HepG2 (cell line): ENCODE measurements around the gene AREL1. TPM values are rescaled to one million over a fixed set of nuclear protein-coding genes. Genes with fewer than 3 reads are reported as not detected.

Source experiments
- ATAC-seq: fragments of 200-7000 bp; cut with Tn5 transposase; 3 replicates; pipeline ENCODE4 v1.9.1; 2020; ENCODE audit warnings: mild to moderate bottlenecking, moderate library complexity
- BruUV-seq: library from RNA; stranded (reverse); fragments of 400-500 nt; replicated peaks from 2 replicates; lab custom pipeline; 2021; lab: Mats Ljungman, UMichigan
- CTCF ChIA-PET: fragments of 300-600 bp; formaldehyde crosslinking; extraction: SDS; loops from one replicate; lab custom pipeline; 2021; ENCODE audit warnings: low total read pairs, inconsistent platforms, low intra/inter-chr PET ratio; lab: Yijun Ruan, JAX
- POLR2A ChIA-PET: fragments of 350-600 bp; sonication (Branson Sonifier 250); formaldehyde crosslinking; loops from one replicate; lab custom pipeline; 2020; ENCODE audit warnings: antibody characterized with exemption, inconsistent platforms; lab: Yijun Ruan, JAX
- DNase-seq: peaks from one replicate; pipeline ENCODE4 v3.0.0-alpha.2; 2015; ENCODE audit warnings: low spot score
- FAIRE-seq: peaks from 3 replicates; lab custom pipeline; 2011; peaks lifted over from hg19 to GRCh38; lab: Jason Lieb, UNC
- H2AFZ ChIP-seq: one replicate; pipeline ENCODE4 v1.6.1; 2011; ENCODE audit warnings: low read length, inconsistent platforms
- H3K27ac ChIP-seq: fragments of 300-600 bp; 3 replicates; pipeline ENCODE4 v1.8.0; 2011; ENCODE audit warnings: mixed run types, mild to moderate bottlenecking, mixed read lengths, low read length, inconsistent platforms; ENCODE audit not compliant: insufficient read depth; ENCODE audit errors: extremely low read length
- H3K27me3 ChIP-seq, 2 experiments: fragments of 200-600 bp in 1 of 2; 2 replicates in 1 of 2; 3 replicates in 1 of 2; pipeline versions ENCODE4 v1.6.0 to v1.8.0; 2011; ENCODE audit warnings: low read length in 2 of 2, mild to moderate bottlenecking in 2 of 2, moderate library complexity in 2 of 2, inconsistent platforms in 1 of 2; ENCODE audit not compliant: insufficient read depth in 2 of 2, control insufficient read depth in 1 of 2
- H3K36me3 ChIP-seq, 2 experiments: fragments of 200-600 bp in 1 of 2; replicated peaks in 1 of 2; 2 replicates in 1 of 2; 3 replicates in 1 of 2; pipeline versions ENCODE4 v1.5.1 to v1.8.0; 2011; ENCODE audit warnings: low read length in 2 of 2, inconsistent platforms in 1 of 2; ENCODE audit not compliant: insufficient read depth in 2 of 2, control insufficient read depth in 1 of 2
- H3K4me1 ChIP-seq: 2 replicates; pipeline ENCODE4 v1.5.1; 2012; ENCODE audit warnings: low read length, inconsistent platforms; ENCODE audit not compliant: insufficient read depth
- H3K4me2 ChIP-seq: 2 replicates; pipeline ENCODE4 v1.6.0; 2011; ENCODE audit warnings: low read depth, low read length, inconsistent platforms
- H3K4me3 ChIP-seq, 3 experiments: fragments of 200-600 bp in 1 of 3; sonication (generic), shearing (Covaris generic) in 1 of 3; replicated peaks in 1 of 3; 2 replicates each; pipeline ENCODE4 v1.5.1; 2011 to 2016; ENCODE audit warnings: low read length in 3 of 3, inconsistent platforms in 2 of 3, low read depth in 2 of 3, mild to moderate bottlenecking in 2 of 3, control low read depth in 1 of 3, mixed read lengths in 1 of 3; ENCODE audit not compliant: insufficient read depth in 1 of 3
- H3K79me2 ChIP-seq: one replicate; pipeline ENCODE4 v1.6.1; 2011; ENCODE audit warnings: low read length, inconsistent platforms; ENCODE audit not compliant: insufficient read depth
- H3K9ac ChIP-seq: 2 replicates; pipeline ENCODE4 v1.6.0; 2011; ENCODE audit warnings: mild to moderate bottlenecking, low read depth, low read length, inconsistent platforms; ENCODE audit not compliant: insufficient read depth
- H3K9me3 ChIP-seq: 2 replicates; pipeline ENCODE4 v1.5.1; 2012; ENCODE audit warnings: mild to moderate bottlenecking, low read length
- H4K20me1 ChIP-seq: 2 replicates; pipeline ENCODE4 v1.6.0; 2011; ENCODE audit warnings: inconsistent platforms, mild to moderate bottlenecking, low read length, moderate library complexity; ENCODE audit not compliant: insufficient read depth
- IRF9 ChIP-seq: sonication (generic); formaldehyde crosslinking; IDR thresholded peaks from 2 replicates; pipeline ENCODE4 v1.8.0; 2022; ENCODE audit warnings: missing genetic modification reagents, mild to moderate bottlenecking, borderline replicate concordance
- MNT ChIP-seq: fragments of 450-650 bp; IDR thresholded peaks from 2 replicates; pipeline ENCODE4 v1.6.1; 2016
- NCOA5 ChIP-seq: sonication (generic); formaldehyde crosslinking; IDR thresholded peaks from 2 replicates; pipeline ENCODE4 v1.4.0; 2020; ENCODE audit warnings: missing genetic modification reagents
- NFRKB ChIP-seq: fragments of 450-650 bp; IDR thresholded peaks from 2 replicates; pipeline ENCODE4 v1.6.1; 2017
- RAD51 ChIP-seq: fragments of 450-650 bp; IDR thresholded peaks from 2 replicates; pipeline ENCODE4 v1.6.1; 2016; ENCODE audit warnings: borderline replicate concordance
- SMARCC2 ChIP-seq: fragments of 450-650 bp; IDR thresholded peaks from 2 replicates; pipeline ENCODE4 v1.6.1; 2017; ENCODE audit warnings: antibody characterized with exemption, mild to moderate bottlenecking
- SPEN ChIP-seq: sonication (generic); formaldehyde crosslinking; IDR thresholded peaks from 2 replicates; pipeline ENCODE4 v1.5.1; 2020; ENCODE audit warnings: low read depth, mild to moderate bottlenecking, missing genetic modification reagents
- ZBTB4 ChIP-seq: sonication (generic); formaldehyde crosslinking; IDR thresholded peaks from 2 replicates; pipeline ENCODE4 v1.4.0; 2020; ENCODE audit warnings: missing genetic modification reagents, mild to moderate bottlenecking, borderline replicate concordance
- ZFAT ChIP-seq: sonication (generic); formaldehyde crosslinking; conservative IDR thresholded peaks from 2 replicates; pipeline ENCODE4 v1.8.1; 2023; ENCODE audit warnings: missing genetic modification reagents, inconsistent platforms
- ZFP41 ChIP-seq: sonication (generic); formaldehyde crosslinking; IDR thresholded peaks from 2 replicates; pipeline ENCODE4 v1.4.0; 2020; ENCODE audit warnings: mild to moderate bottlenecking, missing genetic modification reagents, borderline replicate concordance
- ZNF20 ChIP-seq: sonication (generic); formaldehyde crosslinking; IDR thresholded peaks from 2 replicates; pipeline ENCODE4 v1.4.0; 2020; ENCODE audit warnings: mild to moderate bottlenecking, moderate library complexity, missing genetic modification reagents
- ZNF224 ChIP-seq: sonication (generic); formaldehyde crosslinking; IDR thresholded peaks from 2 replicates; pipeline ENCODE4 v1.5.0; 2020; ENCODE audit warnings: mild to moderate bottlenecking, missing genetic modification reagents
- ZNF431 ChIP-seq: sonication (generic); formaldehyde crosslinking; IDR thresholded peaks from 2 replicates; pipeline ENCODE4 v1.9.0; 2022; ENCODE audit warnings: missing genetic modification reagents, low read depth, mild to moderate bottlenecking, borderline replicate concordance
- ZNF562 ChIP-seq: sonication (generic); formaldehyde crosslinking; IDR thresholded peaks from 2 replicates; pipeline ENCODE4 v1.8.0; 2022; ENCODE audit warnings: missing genetic modification reagents, borderline replicate concordance
- ZNF597 ChIP-seq: sonication (generic); formaldehyde crosslinking; IDR thresholded peaks from 2 replicates; pipeline ENCODE4 v1.5.0; 2020; ENCODE audit warnings: missing genetic modification reagents
- ZNF800 ChIP-seq: sonication (generic); formaldehyde crosslinking; IDR thresholded peaks from 2 replicates; pipeline ENCODE4 v1.4.0; 2020; ENCODE audit warnings: missing genetic modification reagents
- WGBS: methylation state at CpG from one replicate; pipeline ENCODE4 v1.1.6; 2017; ENCODE audit warnings: low lambda C conversion rate; 5-methylcytosine and 5-hydroxymethylcytosine counted together
- in situ Hi-C: cut with HindIII; loops from 2 replicates; pipeline ENCODE4 v1.10.0; 2017; ENCODE audit warnings: low pct_unique_long_range_greater_than_20kb; ENCODE audit not compliant: extremely low pct_ligation_motif_present
- intact Hi-C: fragments of 100-400 bp; cut with micrococcal nuclease; formaldehyde crosslinking; loops from one replicate; pipeline ENCODE4 v1.10.0; 2022; ENCODE audit not compliant: unreplicated experiment
- polyA plus RNA-seq, 8 experiments: library from polyadenylated mRNA; depleted of rRNA in 3 of 8; stranded (reverse) in 7 of 8; unstranded in 1 of 8; fragments of >200 nt; fragmentation: Illumina TruSeq in 4 of 8; extraction: Trizol in 4 of 8; gene quantifications; 2 replicates each; pipeline versions ENCODE4 v1.2.1 to v1.2.3, GENCODE V29; 2011 to 2016; ENCODE audit warnings: low read depth in 4 of 8, missing spikeins in 1 of 8, mixed read lengths in 1 of 8; ENCODE audit not compliant: insufficient read depth in 1 of 8
- total RNA-seq, 5 experiments: library from RNA; depleted of rRNA; stranded (reverse); fragments of >200 nt; fragmentation: Illumina TruSeq; extraction: Trizol; gene quantifications; 2 replicates each; pipeline ENCODE4 v1.2.3, GENCODE V29; 2016; ENCODE audit warnings: low read depth in 1 of 5

The AREL1 gene
- total and polyA plus RNA-seq, 2 of the 13 experiments (the other 11 are each of a cell fraction or from before 2014, with no cell fraction given): 21.3 to 25.4 TPM

GRCh38 chr14:74693191-74693590, 19.7 kb downstream of the AREL1 start:
- Histone ChIP-seq H2AFZ (no peak overlapping the region), H3K27ac (no peak overlapping the region), H3K4me3 (no peak overlapping the region), H4K20me1 (no peaks in the 10 kb centered on the region), H3K4me1 (no peaks in the 10 kb centered on the region), H3K36me3 (peaks cover 10 to 19% of the 10 kb centered on the region in 2 experiments; a peak in 4 of 5 replicates), H3K27me3 (no peaks in the 10 kb centered on the region), H3K9ac (no peak overlapping the region), H3K79me2 (peaks cover 9% of the 10 kb centered on the region), H3K9me3 (no peaks in the 10 kb centered on the region), H3K4me2 (no peak overlapping the region)
- ChIA-PET POLR2A (no interaction called here), CTCF (no interaction called here)
- no TSS peak for BruUV-seq
- no peak for ATAC-seq
- DNase-seq: no peak
- intact Hi-C loops (no loop called here), in situ Hi-C loops (no loop called here)
- TF ChIP-seq ZNF800 (no peak), SMARCC2 (no peak), NCOA5 (CRISPR knock-in tag) (no peak), IRF9 (CRISPR knock-in tag) (no peak), ZNF224 (CRISPR knock-in tag) (no peak), MNT (no peak), NFRKB (no peak), ZNF597 (no peak), ZNF562 (CRISPR knock-in tag) (no peak), ZNF20 (no peak), ZFP41 (CRISPR knock-in tag) (no peak), RAD51 (no peak), SPEN (CRISPR knock-in tag) (no peak), ZBTB4 (CRISPR knock-in tag) (no peak), ZNF431 (CRISPR knock-in tag) (no peak), ZFAT (no peak)
- WGBS: 95% methylated on average over 3 of the region's 3 CpGs
- FAIRE-seq: no peak
